ENCODE data around the gene ADGRL2. TPM values are rescaled to one million over a fixed set of nuclear protein-coding genes. Genes with fewer than 3 reads are reported as not detected.

ADGRL2 gene
- total RNA-seq, 1 experiment from 2014 or later, result 25.3 TPM

- no peaks in the 10 kb centered on the region for H3K9me2 ChIP-seq (ENCODE audit: insufficient read depth)
- ChIA-PET CTCF (no interaction called here), POLR2A (ENCODE audit: unreplicated experiment) (no interaction called here)
- peaks cover 6% of the 10 kb centered on the region; the same call in 1 of the 2 replicates for H3K9me3 ChIP-seq (ENCODE audit: insufficient read depth, low read depth)
- no TSS peak for BruUV-seq (replicated peaks)
- H3F3A ChIP-seq (ENCODE audit: insufficient read depth, low read depth), result no peaks in the 10 kb centered on the region
- H3K4me1 ChIP-seq (replicated peaks; ENCODE audit: insufficient read depth), result peaks cover 6% of the 10 kb centered on the region
- H3K4me2 ChIP-seq, result no peak overlapping the region
- no peaks in the 10 kb centered on the region for H4K20me1 ChIP-seq (ENCODE audit: insufficient read depth)
- no peak overlapping the region for H3K27ac ChIP-seq
- intact Hi-C loops (cut with micrococcal nuclease; ENCODE audit: unreplicated experiment), result no loop called here
- H3K4me3 ChIP-seq, result no peak overlapping the region
- DNase-seq, result no peak
- no peak for TF ChIP-seq EZH2 (IDR thresholded peaks at IDR 0.05; ENCODE audit: low read depth)
- H3K27me3 ChIP-seq (ENCODE audit: insufficient read depth, low read depth), result no peaks in the 10 kb centered on the region
- H2AFZ ChIP-seq, result no peak overlapping the region
- H3K79me2 ChIP-seq (ENCODE audit: low read depth), result peaks cover 28% of the 10 kb centered on the region
- no peaks in the 10 kb centered on the region for H3K36me3 ChIP-seq (ENCODE audit: low read depth)
Measured at GRCh38 chr1:81809808-81810207, 9.1 kb downstream of the ADGRL2 start.

GRCh38 chr1:81811757-81812371, 11.1 kb downstream of the ADGRL2 start:
- H3F3A ChIP-seq (ENCODE audit: insufficient read depth, low read depth), result no peaks in the 10 kb centered on the region
- no peak overlapping the region for H3K4me2 ChIP-seq
- no peak for DNase-seq
- POLR2A ChIA-PET (ENCODE audit: unreplicated experiment), result interaction anchor here (0.7 kb wide), 2 partner anchors 47 to 1953 kb away, joined by 3 read pairs; no protein-coding TSS in a partner anchor
- H3K9me3 ChIP-seq (ENCODE audit: insufficient read depth, low read depth), result peaks cover 6% of the 10 kb centered on the region; the same call in 1 of the 2 replicates
- H4K20me1 ChIP-seq (ENCODE audit: insufficient read depth), result no peaks in the 10 kb centered on the region
- H3K27me3 ChIP-seq (ENCODE audit: insufficient read depth, low read depth), result no peaks in the 10 kb centered on the region
- H3K36me3 ChIP-seq (ENCODE audit: low read depth), result no peaks in the 10 kb centered on the region
- CTCF ChIA-PET, result interaction anchor here (0.6 kb wide), 2 partner anchors 226 to 856 kb away, joined by 3 to 4 read pairs; no protein-coding TSS in a partner anchor
- BruUV-seq (replicated peaks), result no TSS peak
- peak; percentile 57 for TF ChIP-seq CTCF (conservative IDR thresholded peaks at IDR 0.05)
- TF ChIP-seq EZH2 (IDR thresholded peaks at IDR 0.05; ENCODE audit: low read depth), result no peak
- peak overlapping the region; percentile 41; the same call in 1 of the 2 replicates for H3K27ac ChIP-seq
- peak overlapping the region; percentile 48; the same call in 1 of the 2 replicates for H2AFZ ChIP-seq
- peaks cover 17% of the 10 kb centered on the region for H3K79me2 ChIP-seq (ENCODE audit: low read depth)
- intact Hi-C loops (cut with micrococcal nuclease; ENCODE audit: unreplicated experiment), result no loop called here
- H3K4me3 ChIP-seq, result no peak overlapping the region
- H3K9me2 ChIP-seq (ENCODE audit: insufficient read depth), result no peaks in the 10 kb centered on the region
- H3K4me1 ChIP-seq (replicated peaks; ENCODE audit: insufficient read depth), result peaks cover 6% of the 10 kb centered on the region

- Histone ChIP-seq H3F3A (ENCODE audit: insufficient read depth, low read depth) (no peaks in the 10 kb centered on the region), H3K4me3 (no peak overlapping the region), H4K20me1 (ENCODE audit: insufficient read depth) (no peaks in the 10 kb centered on the region), H3K4me2 (no peak overlapping the region), H3K27ac (no peak overlapping the region), H3K27me3 (ENCODE audit: insufficient read depth, low read depth) (no peaks in the 10 kb centered on the region), H3K36me3 (ENCODE audit: low read depth) (no peaks in the 10 kb centered on the region), H3K79me2 (ENCODE audit: low read depth) (peaks cover 15% of the 10 kb centered on the region), H3K4me1 (replicated peaks; ENCODE audit: insufficient read depth) (peaks cover 6% of the 10 kb centered on the region), H3K9me3 (ENCODE audit: insufficient read depth, low read depth) (peaks cover 6% of the 10 kb centered on the region; the same call in 1 of the 2 replicates), H2AFZ (no peak overlapping the region), H3K9me2 (ENCODE audit: insufficient read depth) (no peaks in the 10 kb centered on the region)
- intact Hi-C loops (cut with micrococcal nuclease; ENCODE audit: unreplicated experiment), result no loop called here
- BruUV-seq (replicated peaks), result no TSS peak
- POLR2A ChIA-PET (ENCODE audit: unreplicated experiment), result no interaction called here
- no peak for TF ChIP-seq EZH2 (IDR thresholded peaks at IDR 0.05; ENCODE audit: low read depth)
- TF ChIP-seq CTCF (conservative IDR thresholded peaks at IDR 0.05), result no peak
- CTCF ChIA-PET, result no interaction called here
- DNase-seq, result no peak
Measured at GRCh38 chr1:81812712-81813111, 12.0 kb downstream of the ADGRL2 start.
